ENCODE measurements around the gene FAM13A. TPM values are rescaled to one million over a fixed set of nuclear protein-coding genes. Genes with fewer than 3 reads are reported as not detected.

FAM13A gene
- polyA plus RNA-seq, 1 of the 3 experiments (the other 2 are of a cell fraction): 0.67 TPM

DNA sequence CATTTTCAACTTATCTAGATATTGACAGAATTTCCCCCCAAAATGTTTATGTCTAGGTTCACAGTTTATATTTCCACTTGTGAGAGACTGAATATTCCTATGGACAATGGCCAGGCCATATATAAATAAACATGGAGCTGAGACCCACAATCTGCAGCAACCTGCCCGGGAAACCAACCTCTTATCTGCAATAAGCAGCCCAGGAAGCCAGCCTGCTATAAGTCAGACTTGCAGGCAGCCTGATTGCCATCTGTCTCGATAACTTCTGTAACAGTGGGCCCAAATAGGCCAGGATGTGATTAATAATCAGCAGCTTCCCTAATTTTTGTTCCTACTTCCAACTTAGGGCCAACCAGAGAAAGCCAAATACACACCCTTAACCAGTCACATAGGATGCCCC, 354.2 kb downstream of the FAM13A start:
- H3K4me3 ChIP-seq (ENCODE audit: low read depth in 2 of 2, low read length in 1 of 2): no peak overlapping the region
- H3K4me2 ChIP-seq: no peak overlapping the region
- WGBS (ENCODE audit: low lambda C conversion rate): 63% methylated on average over 2 of the region's 2 CpGs
- H3K4me1 ChIP-seq (ENCODE audit: control insufficient read depth in 1 of 2, insufficient read depth in 2 of 2, low read depth in 1 of 2, low read length in 1 of 2): peaks cover 0 to 5% of the 10 kb centered on the region in 2 experiments; a peak in 1 of 4 replicates
- no peak for TF ChIP-seq TAF1 (IDR thresholded peaks at IDR 0.05; ENCODE audit: borderline replicate concordance, low read depth, low read length)
- TF ChIP-seq, protein P1, sequence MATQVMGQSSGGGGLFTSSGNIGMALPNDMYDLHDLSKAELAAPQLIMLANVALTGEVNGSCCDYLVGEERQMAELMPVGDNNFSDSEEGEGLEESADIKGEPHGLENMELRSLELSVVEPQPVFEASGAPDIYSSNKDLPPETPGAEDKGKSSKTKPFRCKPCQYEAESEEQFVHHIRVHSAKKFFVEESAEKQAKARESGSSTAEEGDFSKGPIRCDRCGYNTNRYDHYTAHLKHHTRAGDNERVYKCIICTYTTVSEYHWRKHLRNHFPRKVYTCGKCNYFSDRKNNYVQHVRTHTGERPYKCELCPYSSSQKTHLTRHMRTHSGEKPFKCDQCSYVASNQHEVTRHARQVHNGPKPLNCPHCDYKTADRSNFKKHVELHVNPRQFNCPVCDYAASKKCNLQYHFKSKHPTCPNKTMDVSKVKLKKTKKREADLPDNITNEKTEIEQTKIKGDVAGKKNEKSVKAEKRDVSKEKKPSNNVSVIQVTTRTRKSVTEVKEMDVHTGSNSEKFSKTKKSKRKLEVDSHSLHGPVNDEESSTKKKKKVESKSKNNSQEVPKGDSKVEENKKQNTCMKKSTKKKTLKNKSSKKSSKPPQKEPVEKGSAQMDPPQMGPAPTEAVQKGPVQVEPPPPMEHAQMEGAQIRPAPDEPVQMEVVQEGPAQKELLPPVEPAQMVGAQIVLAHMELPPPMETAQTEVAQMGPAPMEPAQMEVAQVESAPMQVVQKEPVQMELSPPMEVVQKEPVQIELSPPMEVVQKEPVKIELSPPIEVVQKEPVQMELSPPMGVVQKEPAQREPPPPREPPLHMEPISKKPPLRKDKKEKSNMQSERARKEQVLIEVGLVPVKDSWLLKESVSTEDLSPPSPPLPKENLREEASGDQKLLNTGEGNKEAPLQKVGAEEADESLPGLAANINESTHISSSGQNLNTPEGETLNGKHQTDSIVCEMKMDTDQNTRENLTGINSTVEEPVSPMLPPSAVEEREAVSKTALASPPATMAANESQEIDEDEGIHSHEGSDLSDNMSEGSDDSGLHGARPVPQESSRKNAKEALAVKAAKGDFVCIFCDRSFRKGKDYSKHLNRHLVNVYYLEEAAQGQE (IDR thresholded peaks at IDR 0.05; ENCODE audit: low read depth, low read length): no peak
- TF ChIP-seq RCOR1 (IDR thresholded peaks at IDR 0.05; ENCODE audit: low read length): no peak
- no peak for TF ChIP-seq GABPA (IDR thresholded peaks at IDR 0.05; ENCODE audit: low read depth)
- TF ChIP-seq, protein P2, sequence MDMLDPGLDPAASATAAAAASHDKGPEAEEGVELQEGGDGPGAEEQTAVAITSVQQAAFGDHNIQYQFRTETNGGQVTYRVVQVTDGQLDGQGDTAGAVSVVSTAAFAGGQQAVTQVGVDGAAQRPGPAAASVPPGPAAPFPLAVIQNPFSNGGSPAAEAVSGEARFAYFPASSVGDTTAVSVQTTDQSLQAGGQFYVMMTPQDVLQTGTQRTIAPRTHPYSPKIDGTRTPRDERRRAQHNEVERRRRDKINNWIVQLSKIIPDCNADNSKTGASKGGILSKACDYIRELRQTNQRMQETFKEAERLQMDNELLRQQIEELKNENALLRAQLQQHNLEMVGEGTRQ (IDR thresholded peaks at IDR 0.05; ENCODE audit: borderline replicate concordance, low read depth, low read length): no peak
- TF ChIP-seq JUND (IDR thresholded peaks at IDR 0.05): no peak
- TF ChIP-seq, protein P3, sequence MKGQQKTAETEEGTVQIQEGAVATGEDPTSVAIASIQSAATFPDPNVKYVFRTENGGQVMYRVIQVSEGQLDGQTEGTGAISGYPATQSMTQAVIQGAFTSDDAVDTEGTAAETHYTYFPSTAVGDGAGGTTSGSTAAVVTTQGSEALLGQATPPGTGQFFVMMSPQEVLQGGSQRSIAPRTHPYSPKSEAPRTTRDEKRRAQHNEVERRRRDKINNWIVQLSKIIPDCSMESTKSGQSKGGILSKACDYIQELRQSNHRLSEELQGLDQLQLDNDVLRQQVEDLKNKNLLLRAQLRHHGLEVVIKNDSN (IDR thresholded peaks at IDR 0.05; ENCODE audit: borderline replicate concordance, low read depth): no peak
- no peak for TF ChIP-seq FOSL2 (IDR thresholded peaks at IDR 0.05; ENCODE audit: borderline replicate concordance, low read depth)
- no peak for TF ChIP-seq POLR2AphosphoS5 (IDR thresholded peaks at IDR 0.05; ENCODE audit: low read depth, low read length)
- TF ChIP-seq, protein P4, sequence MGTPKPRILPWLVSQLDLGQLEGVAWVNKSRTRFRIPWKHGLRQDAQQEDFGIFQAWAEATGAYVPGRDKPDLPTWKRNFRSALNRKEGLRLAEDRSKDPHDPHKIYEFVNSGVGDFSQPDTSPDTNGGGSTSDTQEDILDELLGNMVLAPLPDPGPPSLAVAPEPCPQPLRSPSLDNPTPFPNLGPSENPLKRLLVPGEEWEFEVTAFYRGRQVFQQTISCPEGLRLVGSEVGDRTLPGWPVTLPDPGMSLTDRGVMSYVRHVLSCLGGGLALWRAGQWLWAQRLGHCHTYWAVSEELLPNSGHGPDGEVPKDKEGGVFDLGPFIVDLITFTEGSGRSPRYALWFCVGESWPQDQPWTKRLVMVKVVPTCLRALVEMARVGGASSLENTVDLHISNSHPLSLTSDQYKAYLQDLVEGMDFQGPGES (IDR thresholded peaks at IDR 0.05; ENCODE audit: low read depth, low read length): no peak
- TF ChIP-seq SIN3A (IDR thresholded peaks at IDR 0.05; ENCODE audit: borderline replicate concordance, low read depth, low read length): no peak
- TF ChIP-seq GATA2 (CRISPR knock-in tag; IDR thresholded peaks at IDR 0.05): no peak
- TF ChIP-seq NFIC (IDR thresholded peaks at IDR 0.05; ENCODE audit: borderline replicate concordance): no peak
- TF ChIP-seq, protein P5, sequence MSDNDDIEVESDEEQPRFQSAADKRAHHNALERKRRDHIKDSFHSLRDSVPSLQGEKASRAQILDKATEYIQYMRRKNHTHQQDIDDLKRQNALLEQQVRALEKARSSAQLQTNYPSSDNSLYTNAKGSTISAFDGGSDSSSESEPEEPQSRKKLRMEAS (IDR thresholded peaks at IDR 0.05; ENCODE audit: low read depth): no peak
- no peak for TF ChIP-seq MXI1 (IDR thresholded peaks at IDR 0.05; ENCODE audit: low read depth, low read length)
- no peak for TF ChIP-seq SMC3 (IDR thresholded peaks at IDR 0.05; ENCODE audit: low read depth, low read length)
- ChIA-PET POLR2A (no interaction called here), CTCF (interaction anchor here (1.7 to 6.1 kb wide), 2 partner anchors 30 to 321 kb away, joined by 6 to 47 read pairs; no protein-coding TSS in a partner anchor)
- H3K9me2 ChIP-seq: no peaks in the 10 kb centered on the region
- no peak overlapping the region for H2AFZ ChIP-seq (ENCODE audit: low read depth)
- H4K20me1 ChIP-seq (ENCODE audit: insufficient read depth): no peaks in the 10 kb centered on the region
- no peaks in the 10 kb centered on the region for H3K27me3 ChIP-seq (ENCODE audit: insufficient read depth)
- no peak for DNase-seq
- no peaks in the 10 kb centered on the region for H3F3A ChIP-seq (replicated peaks; ENCODE audit: insufficient read depth)
- H3K36me3 ChIP-seq (replicated peaks in 1 of 2; ENCODE audit: control insufficient read depth in 1 of 2, insufficient read depth in 2 of 2, low read length in 1 of 2): peaks cover 0 to 3% of the 10 kb centered on the region in 2 experiments
- no peaks in the 10 kb centered on the region for H3K79me2 ChIP-seq (ENCODE audit: insufficient read depth)
- no peaks in the 10 kb centered on the region for H3K9me3 ChIP-seq
- H3K9ac ChIP-seq: no peak overlapping the region
- no peak overlapping the region for H3K27ac ChIP-seq (ENCODE audit: low read depth in 2 of 2, low read length in 1 of 2)
